Epithelial cell of proximal tubule (primary cell): Measurements from ENCODE around the gene ELAVL1. TPM values are rescaled to one million over a fixed set of nuclear protein-coding genes. Genes with fewer than 3 reads are reported as not detected.

Source experiments
- DNase-seq: peaks from one replicate; pipeline ENCODE4 v3.0.0-alpha.2; 2011; ENCODE audit warnings: low read depth
- H3K4me3 ChIP-seq: 2 replicates; pipeline ENCODE4 v1.5.1; 2011; ENCODE audit warnings: low read depth, mild to moderate bottlenecking, low read length
- CTCF ChIP-seq: conservative IDR thresholded peaks from 2 replicates; pipeline ENCODE4 v1.5.1; 2012; ENCODE audit warnings: low read depth, mild to moderate bottlenecking, low read length
- total RNA-seq: library from RNA; depleted of rRNA; stranded (reverse); fragments of >200 nt; gene quantifications from 2 replicates; pipeline ENCODE4 v1.2.3, GENCODE V29; 2015

ELAVL1 gene
- total RNA-seq, 1 donor from 2014 or later = 28.6 TPM

- no peak for TF ChIP-seq CTCF
- DNase-seq = no peak
- H3K4me3 ChIP-seq = no peak overlapping the region
Observed at GRCh38 chr19:7913652-7914051, 91.8 kb downstream of the ELAVL1 start.

GRCh38 chr19:7912697-7913564 lies 92.5 kb downstream of the ELAVL1 start:
- DNase-seq = no peak
- TF ChIP-seq CTCF = no peak
- no peak overlapping the region for H3K4me3 ChIP-seq

GRCh38 chr19:7912144-7912696 lies 93.2 kb downstream of the ELAVL1 start:
- no peak for TF ChIP-seq CTCF
- H3K4me3 ChIP-seq = no peak overlapping the region
- DNase-seq = no peak

- no peak for DNase-seq
- TF ChIP-seq CTCF = no peak
- no peak overlapping the region for H3K4me3 ChIP-seq
Observed at GRCh38 chr19:7911508-7912143, 93.8 kb downstream of the ELAVL1 start.

GRCh38 chr19:7910321-7911161 lies 94.9 kb downstream of the ELAVL1 start:
- H3K4me3 ChIP-seq = no peak overlapping the region
- DNase-seq = no peak
- TF ChIP-seq CTCF = no peak

- no peak for TF ChIP-seq CTCF
- no peak overlapping the region for H3K4me3 ChIP-seq
- no peak for DNase-seq
Observed at GRCh38 chr19:7909471-7910067, 95.9 kb downstream of the ELAVL1 start.
